Measurements from ENCODE around the gene ETV5. TPM values are rescaled to one million over a fixed set of nuclear protein-coding genes. Genes with fewer than 3 reads are reported as not detected.

Gene ETV5
- total and polyA plus RNA-seq, 2 donors (not counting 1 experiment from before 2014, with no cell fraction given): 0.12 to 0.74 TPM

DNA sequence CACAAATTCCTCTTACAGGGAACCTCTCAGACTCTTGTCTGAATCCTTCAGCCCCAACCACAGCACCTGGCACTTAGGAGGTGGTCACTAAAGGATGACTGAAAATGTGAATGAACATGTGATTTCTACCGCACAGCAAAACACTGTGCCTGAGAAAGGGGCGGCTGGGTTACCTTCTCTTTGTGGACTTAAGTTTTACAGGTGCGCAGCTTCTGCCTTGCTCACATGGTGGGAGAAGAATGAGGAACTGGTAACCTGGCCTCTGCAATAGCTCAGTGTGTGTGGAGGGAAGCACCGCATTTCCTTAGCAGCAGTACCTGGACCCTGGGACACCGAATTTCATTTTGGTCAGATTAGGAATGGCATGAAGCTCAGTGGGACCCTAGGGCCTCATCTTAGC is 9.8 kb upstream of the ETV5 start:
- intact Hi-C loops (cut with micrococcal nuclease): no loop called here
- Histone ChIP-seq H3K4me3 (ENCODE audit: control extremely low read depth in 1 of 5, extremely low read depth in 1 of 5, insufficient read depth in 1 of 5, low read depth in 2 of 5, low read length in 4 of 5) (no peak overlapping the region), H3K27ac (ENCODE audit: low read length in 2 of 2) (no peak overlapping the region), H4K20me1 (ENCODE audit: control insufficient read depth, insufficient read depth, low read length, poor library complexity, severe bottlenecking) (no peaks in the 10 kb centered on the region), H3K9me3 (ENCODE audit: control extremely low read depth in 1 of 3, control insufficient read depth in 2 of 3, insufficient read depth in 1 of 3, low read length in 2 of 3) (no peaks in the 10 kb centered on the region), H3K79me2 (ENCODE audit: control insufficient read depth, insufficient read depth, low read length) (no peaks in the 10 kb centered on the region), H2AFZ (ENCODE audit: insufficient read depth, low read depth, low read length, poor library complexity, severe bottlenecking) (no peak overlapping the region), H3K9ac (ENCODE audit: low read length) (no peak overlapping the region), H3K27me3 (replicated peaks in 1 of 4; ENCODE audit: control extremely low read depth in 1 of 4, control insufficient read depth in 3 of 4, insufficient read depth in 4 of 4, low read length in 3 of 4) (peaks cover 0 to 44% (median 10%) of the 10 kb centered on the region in 4 experiments), H3K4me1 (ENCODE audit: control insufficient read depth in 2 of 2, insufficient read depth in 2 of 2, low read length in 2 of 2) (no peaks in the 10 kb centered on the region), H3K4me2 (replicated peaks; ENCODE audit: low read depth, low read length, poor library complexity, severe bottlenecking) (no peak overlapping the region), H3K36me3 (replicated peaks in 1 of 2; ENCODE audit: control extremely low read depth in 1 of 2, control insufficient read depth in 1 of 2, extremely low read depth in 1 of 2, insufficient read depth in 2 of 2, low read length in 1 of 2) (no peaks in the 10 kb centered on the region)
- DNase-seq: no peak
- H3K4me3 Mint-ChIP-seq: no peak overlapping the region
- no peak for ATAC-seq (ENCODE audit: low read depth)
- no peaks in the 10 kb centered on the region for H3K9me3 Mint-ChIP-seq (ENCODE audit: insufficient read depth)
- peaks cover 69% of the 10 kb centered on the region for H3K27me3 Mint-ChIP-seq
- H3K27ac Mint-ChIP-seq: no peak overlapping the region
- ChIA-PET POLR2A (no interaction called here), CTCF (no interaction called here)
- 70% methylated on average over 5 of the region's 5 CpGs for WGBS (ENCODE audit: insufficient coverage)
- H3K4me1 Mint-ChIP-seq: no peaks in the 10 kb centered on the region
- TF ChIP-seq, protein P1, sequence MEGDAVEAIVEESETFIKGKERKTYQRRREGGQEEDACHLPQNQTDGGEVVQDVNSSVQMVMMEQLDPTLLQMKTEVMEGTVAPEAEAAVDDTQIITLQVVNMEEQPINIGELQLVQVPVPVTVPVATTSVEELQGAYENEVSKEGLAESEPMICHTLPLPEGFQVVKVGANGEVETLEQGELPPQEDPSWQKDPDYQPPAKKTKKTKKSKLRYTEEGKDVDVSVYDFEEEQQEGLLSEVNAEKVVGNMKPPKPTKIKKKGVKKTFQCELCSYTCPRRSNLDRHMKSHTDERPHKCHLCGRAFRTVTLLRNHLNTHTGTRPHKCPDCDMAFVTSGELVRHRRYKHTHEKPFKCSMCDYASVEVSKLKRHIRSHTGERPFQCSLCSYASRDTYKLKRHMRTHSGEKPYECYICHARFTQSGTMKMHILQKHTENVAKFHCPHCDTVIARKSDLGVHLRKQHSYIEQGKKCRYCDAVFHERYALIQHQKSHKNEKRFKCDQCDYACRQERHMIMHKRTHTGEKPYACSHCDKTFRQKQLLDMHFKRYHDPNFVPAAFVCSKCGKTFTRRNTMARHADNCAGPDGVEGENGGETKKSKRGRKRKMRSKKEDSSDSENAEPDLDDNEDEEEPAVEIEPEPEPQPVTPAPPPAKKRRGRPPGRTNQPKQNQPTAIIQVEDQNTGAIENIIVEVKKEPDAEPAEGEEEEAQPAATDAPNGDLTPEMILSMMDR (IDR thresholded peaks at IDR 0.05): no peak
- TF ChIP-seq EZH2 (IDR thresholded peaks at IDR 0.05; ENCODE audit: borderline replicate concordance, insufficient read depth, low read depth, low read length, poor library complexity, severe bottlenecking): no peak

DNA sequence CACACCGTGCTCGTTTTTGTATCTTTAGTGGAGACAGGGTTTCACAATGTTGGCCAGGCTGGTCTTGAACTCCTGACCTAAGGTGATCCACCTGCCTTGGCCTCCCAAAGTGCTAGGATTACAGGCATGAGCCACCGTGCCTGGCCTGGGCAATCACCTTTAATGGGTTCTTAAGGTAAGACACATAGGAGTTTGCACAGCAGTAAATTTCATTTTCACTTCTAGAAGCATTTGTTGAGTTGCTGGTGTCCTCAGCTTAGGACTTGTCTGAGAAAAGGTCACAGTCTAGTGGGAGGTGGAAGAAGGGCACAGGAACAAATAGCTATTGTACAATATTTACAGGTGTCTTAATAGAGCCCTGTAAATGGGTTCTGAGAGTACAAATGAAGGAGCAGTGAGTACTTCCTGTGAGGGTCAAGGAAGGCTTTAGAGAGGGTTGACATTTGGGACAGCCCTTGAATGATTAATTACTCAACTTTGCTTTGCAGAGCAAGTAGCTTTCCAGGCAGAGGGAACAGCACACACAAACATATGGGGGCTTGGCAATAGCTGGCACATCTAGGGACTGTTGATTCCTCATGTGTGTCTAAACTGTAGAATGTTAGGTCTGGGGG is 8.7 kb upstream of the ETV5 start:
- Mint-ChIP-seq H3K27me3 (peaks cover 72% of the 10 kb centered on the region), H3K27ac (no peak overlapping the region), H3K9me3 (ENCODE audit: insufficient read depth) (no peaks in the 10 kb centered on the region), H3K4me3 (no peak overlapping the region), H3K4me1 (no peaks in the 10 kb centered on the region)
- H3K4me2 ChIP-seq (replicated peaks; ENCODE audit: low read depth, low read length, poor library complexity, severe bottlenecking): no peak overlapping the region
- no peaks in the 10 kb centered on the region for H3K4me1 ChIP-seq (ENCODE audit: control insufficient read depth in 2 of 2, insufficient read depth in 2 of 2, low read length in 2 of 2)
- DNase-seq: no peak
- ChIA-PET POLR2A (no interaction called here), CTCF (no interaction called here)
- no peaks in the 10 kb centered on the region for H3K36me3 ChIP-seq (replicated peaks in 1 of 2; ENCODE audit: control extremely low read depth in 1 of 2, control insufficient read depth in 1 of 2, extremely low read depth in 1 of 2, insufficient read depth in 2 of 2, low read length in 1 of 2)
- no peaks in the 10 kb centered on the region for H3K9me3 ChIP-seq (ENCODE audit: control extremely low read depth in 1 of 3, control insufficient read depth in 2 of 3, insufficient read depth in 1 of 3, low read length in 2 of 3)
- WGBS (ENCODE audit: insufficient coverage): 100% methylated on average over 2 of the region's 3 CpGs
- no peak overlapping the region for H2AFZ ChIP-seq (ENCODE audit: insufficient read depth, low read depth, low read length, poor library complexity, severe bottlenecking)
- no peak for ATAC-seq (ENCODE audit: low read depth)
- H3K27ac ChIP-seq (ENCODE audit: low read length in 2 of 2): no peak overlapping the region
- H3K79me2 ChIP-seq (ENCODE audit: control insufficient read depth, insufficient read depth, low read length): no peaks in the 10 kb centered on the region
- no peaks in the 10 kb centered on the region for H4K20me1 ChIP-seq (ENCODE audit: control insufficient read depth, insufficient read depth, low read length, poor library complexity, severe bottlenecking)
- TF ChIP-seq EZH2 (IDR thresholded peaks at IDR 0.05; ENCODE audit: borderline replicate concordance, insufficient read depth, low read depth, low read length, poor library complexity, severe bottlenecking): no peak
- TF ChIP-seq, protein P1 (IDR thresholded peaks at IDR 0.05): no peak
- intact Hi-C loops (cut with micrococcal nuclease): no loop called here
- no peak overlapping the region for H3K9ac ChIP-seq (ENCODE audit: low read length)
- H3K4me3 ChIP-seq (ENCODE audit: control extremely low read depth in 1 of 5, extremely low read depth in 1 of 5, insufficient read depth in 1 of 5, low read depth in 2 of 5, low read length in 4 of 5): no peak overlapping the region
- H3K27me3 ChIP-seq (replicated peaks in 1 of 4; ENCODE audit: control extremely low read depth in 1 of 4, control insufficient read depth in 3 of 4, insufficient read depth in 4 of 4, low read length in 3 of 4): peaks cover 0 to 55% (median 14%) of the 10 kb centered on the region in 4 experiments
